VCaP (cell line): ENCODE measurements around the gene DCLK2.
"Not testable (repeated sequence)": the region's sequence is repeated elsewhere in the genome, so short reads cannot be mapped to it uniquely, and the experiment has no call there.

Experiments used
- H3K27ac ChIP-seq: fragments of 450-650 bp; 2 replicates; pipeline ENCODE4 v1.5.1; 2017
- CTCF ChIP-seq: fragments of 450-650 bp; conservative IDR thresholded peaks from 2 replicates; pipeline ENCODE4 v1.5.1; 2017; ENCODE audit warnings: mild to moderate bottlenecking, moderate library complexity

DCLK2 gene

GRCh38 chr4:150182794-150183193 lies 104.5 kb downstream of the DCLK2 start:
- no peak overlapping the region for H3K27ac ChIP-seq
- TF ChIP-seq CTCF, result no peak

- H3K27ac ChIP-seq, result not testable (repeated sequence)
These were observed 106.8 kb downstream of the DCLK2 start for GRCh38 chr4:150185033-150185432.

GRCh38 chr4:150192986-150193385 lies 114.7 kb downstream of the DCLK2 start:
- no peak overlapping the region for H3K27ac ChIP-seq
- no peak for TF ChIP-seq CTCF

GRCh38 chr4:150197256-150197655 lies 119.0 kb downstream of the DCLK2 start:
- H3K27ac ChIP-seq, result not testable (repeated sequence)

- no peak overlapping the region for H3K27ac ChIP-seq
- no peak for TF ChIP-seq CTCF
These were observed 120.8 kb downstream of the DCLK2 start for GRCh38 chr4:150199056-150199455.

GRCh38 chr4:150205016-150205415 lies 126.8 kb downstream of the DCLK2 start:
- H3K27ac ChIP-seq, result no peak overlapping the region
- TF ChIP-seq CTCF, result no peak

GRCh38 chr4:150206265-150206664 lies 128.0 kb downstream of the DCLK2 start:
- no peak for TF ChIP-seq CTCF

GRCh38 chr4:150206954-150207353 lies 128.7 kb downstream of the DCLK2 start:
- no peak overlapping the region for H3K27ac ChIP-seq
- TF ChIP-seq CTCF, result no peak

More at GRCh38 chr4:150206265-150206664, 128.0 kb downstream of the DCLK2 start:
- H3K27ac ChIP-seq, result no peak overlapping the region

GRCh38 chr4:150207871-150208270 lies 129.6 kb downstream of the DCLK2 start:
- no peak for TF ChIP-seq CTCF
- no peak overlapping the region for H3K27ac ChIP-seq
